Osteocyte (in vitro differentiated cells): Measurements from ENCODE around the gene SRPRA. TPM values are rescaled to one million over a fixed set of nuclear protein-coding genes. Genes with fewer than 3 reads are reported as not detected.

ENCODE experiments used
- DNase-seq: peaks from one replicate; pipeline ENCODE4 v3.0.0; 2021; ENCODE audit warnings: mixed read lengths; ENCODE audit not compliant: unreplicated experiment; ENCODE audit errors: extremely low spot score
- H3K27ac Mint-ChIP-seq: one replicate; pipeline ENCODE4 v1.8.0; 2021; ENCODE audit warnings: mild to moderate bottlenecking, mixed read lengths; ENCODE audit not compliant: unreplicated experiment
- H3K27me3 Mint-ChIP-seq: one replicate; pipeline ENCODE4 v1.8.0; 2021; ENCODE audit warnings: mixed read lengths; ENCODE audit not compliant: unreplicated experiment
- H3K36me3 Mint-ChIP-seq: one replicate; pipeline ENCODE4 v1.8.0; 2021; ENCODE audit warnings: mixed read lengths; ENCODE audit not compliant: unreplicated experiment
- H3K4me1 Mint-ChIP-seq: one replicate; pipeline ENCODE4 v1.8.0; 2021; ENCODE audit warnings: mixed read lengths; ENCODE audit not compliant: unreplicated experiment
- H3K4me3 Mint-ChIP-seq: one replicate; pipeline ENCODE4 v1.8.0; 2021; ENCODE audit warnings: mild to moderate bottlenecking, moderate library complexity, mixed read lengths; ENCODE audit not compliant: unreplicated experiment
- H3K9me3 Mint-ChIP-seq: one replicate; pipeline ENCODE4 v1.8.0; 2021; ENCODE audit warnings: mixed read lengths; ENCODE audit not compliant: unreplicated experiment
- long read RNA-seq: library from polyadenylated mRNA; unstranded; transcript quantifications from one replicate; pipeline ENCODE4 v2.0.0, GENCODE V29; 2021
- total RNA-seq: library from RNA; stranded (reverse); gene quantifications from 2 replicates; pipeline ENCODE4 v1.2.1, GENCODE V29; 2021
- TF ChIP-seq, protein P1 (sequence below): fragments of 200-600 bp; sonication (generic); IDR thresholded peaks from 2 replicates; pipeline ENCODE4 v1.5.0; 2021; ENCODE audit warnings: antibody characterized with exemption, mild to moderate bottlenecking, moderate library complexity

The SRPRA gene, protein sequence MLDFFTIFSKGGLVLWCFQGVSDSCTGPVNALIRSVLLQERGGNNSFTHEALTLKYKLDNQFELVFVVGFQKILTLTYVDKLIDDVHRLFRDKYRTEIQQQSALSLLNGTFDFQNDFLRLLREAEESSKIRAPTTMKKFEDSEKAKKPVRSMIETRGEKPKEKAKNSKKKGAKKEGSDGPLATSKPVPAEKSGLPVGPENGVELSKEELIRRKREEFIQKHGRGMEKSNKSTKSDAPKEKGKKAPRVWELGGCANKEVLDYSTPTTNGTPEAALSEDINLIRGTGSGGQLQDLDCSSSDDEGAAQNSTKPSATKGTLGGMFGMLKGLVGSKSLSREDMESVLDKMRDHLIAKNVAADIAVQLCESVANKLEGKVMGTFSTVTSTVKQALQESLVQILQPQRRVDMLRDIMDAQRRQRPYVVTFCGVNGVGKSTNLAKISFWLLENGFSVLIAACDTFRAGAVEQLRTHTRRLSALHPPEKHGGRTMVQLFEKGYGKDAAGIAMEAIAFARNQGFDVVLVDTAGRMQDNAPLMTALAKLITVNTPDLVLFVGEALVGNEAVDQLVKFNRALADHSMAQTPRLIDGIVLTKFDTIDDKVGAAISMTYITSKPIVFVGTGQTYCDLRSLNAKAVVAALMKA
- total RNA-seq = 106 and 107 TPM in 2 replicates
- long read RNA-seq, transcript SRPRA-201 (14 exons, 3,069 nt) = major isoform, 309 of 364 reads
- long read RNA-seq, partial matches to known transcripts = 25 of 364 reads
- long read RNA-seq, other reads (novel, unspliced or antisense) = 29 of 364 reads

DNA sequence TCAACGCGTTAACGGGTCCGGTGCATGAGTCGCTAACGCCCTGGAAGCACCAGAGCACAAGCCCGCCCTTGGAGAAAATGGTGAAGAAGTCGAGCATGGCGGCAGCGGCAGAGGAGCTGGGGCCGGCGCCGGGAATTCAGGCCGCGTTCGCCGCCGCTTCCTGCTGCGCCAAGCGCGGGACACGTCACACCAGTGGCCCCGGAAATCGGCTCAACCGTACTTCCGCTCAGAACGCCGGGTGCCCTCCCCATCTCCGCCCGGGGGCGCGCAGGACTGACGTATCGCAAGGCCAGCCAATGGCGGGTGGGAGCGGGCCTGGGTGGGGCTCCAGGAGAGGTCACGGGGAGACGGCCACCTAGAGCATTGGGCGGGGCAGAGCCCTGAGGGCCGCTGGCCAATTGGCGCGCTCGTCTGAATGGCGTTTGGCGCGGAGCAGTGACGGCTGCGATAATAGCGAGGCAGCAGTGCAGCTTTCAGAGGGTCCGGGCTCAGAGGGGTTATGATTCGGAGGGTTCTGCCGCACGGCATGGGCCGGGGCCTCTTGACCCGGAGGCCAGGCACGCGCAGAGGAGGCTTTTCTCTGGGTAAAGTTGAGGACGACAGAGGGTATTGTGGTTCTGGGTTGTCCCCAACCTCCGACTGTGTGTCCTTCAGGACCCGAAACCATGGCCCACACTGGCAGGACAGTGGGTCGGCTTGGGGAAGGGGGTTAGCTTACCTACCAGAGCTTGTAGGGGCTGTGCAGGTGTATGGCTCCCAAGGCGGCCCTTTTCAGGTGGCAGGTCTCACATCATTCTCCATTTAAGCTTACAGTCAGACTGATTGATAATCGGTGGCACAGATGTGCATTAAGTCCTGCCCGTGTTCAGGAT is at the start of gene SRPRA, which contains the start of gene FOXRED1:
Gene SRPRA, minus strand, starts transcription at position 188 of the 872 bp plus-strand sequence. Its CDS starts 91 bp downstream, at position 97.
Gene FOXRED1, plus strand, starts transcription at position 447 of the 872 bp plus-strand sequence. Its CDS starts 53 bp downstream, at position 500.
- H3K36me3 Mint-ChIP-seq = peaks cover 30% of the 10 kb centered on the region

DNA sequence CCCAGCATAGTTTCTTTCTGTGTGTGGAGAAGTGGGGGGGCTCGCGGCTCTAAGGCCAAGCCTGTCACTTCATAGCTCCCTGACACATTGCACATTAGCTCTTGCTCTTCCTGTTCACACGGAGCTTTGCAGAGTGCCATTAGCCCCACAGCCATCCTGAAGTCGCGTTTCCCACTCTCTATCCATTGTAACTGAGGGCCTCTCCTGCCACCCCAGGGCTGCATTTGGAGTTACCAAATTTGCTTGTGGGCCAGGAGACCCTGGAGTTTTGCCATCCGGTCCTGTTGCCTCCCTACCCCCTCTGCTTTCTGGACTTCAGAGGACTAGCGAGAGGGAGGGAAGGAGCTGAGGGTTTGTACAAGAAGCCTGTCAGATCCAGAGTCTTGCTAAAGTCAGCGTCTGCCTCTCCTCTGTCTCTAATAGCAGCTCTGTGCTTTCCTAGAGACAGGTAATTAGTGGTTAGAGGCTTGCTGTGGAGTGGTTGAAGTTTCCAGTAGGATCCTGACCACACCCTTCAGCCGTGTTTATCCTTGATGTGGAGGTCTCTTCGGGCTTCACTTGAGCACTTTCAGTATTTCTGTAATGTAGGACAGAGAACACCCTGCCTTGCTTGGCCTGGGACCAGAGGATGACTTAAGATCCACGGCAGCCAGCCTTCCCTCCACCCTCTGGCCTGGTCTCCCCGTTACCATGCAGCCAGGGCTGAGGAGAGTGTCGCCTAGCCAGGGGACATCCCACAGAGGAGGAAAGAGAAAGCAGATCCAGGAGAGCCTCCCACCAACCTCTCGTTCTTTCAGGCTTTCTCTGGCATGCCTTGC is 49.3 kb upstream of the SRPRA start:
- Mint-ChIP-seq H3K27ac (peak overlapping the region; percentile 85), H3K36me3 (peaks cover 16% of the 10 kb centered on the region), H3K4me1 (peaks cover 38% of the 10 kb centered on the region), H3K9me3 (no peaks in the 10 kb centered on the region), H3K4me3 (peak overlapping the region; percentile 42), H3K27me3 (no peaks in the 10 kb centered on the region)
- DNase-seq = no peak
- TF ChIP-seq, protein P1, sequence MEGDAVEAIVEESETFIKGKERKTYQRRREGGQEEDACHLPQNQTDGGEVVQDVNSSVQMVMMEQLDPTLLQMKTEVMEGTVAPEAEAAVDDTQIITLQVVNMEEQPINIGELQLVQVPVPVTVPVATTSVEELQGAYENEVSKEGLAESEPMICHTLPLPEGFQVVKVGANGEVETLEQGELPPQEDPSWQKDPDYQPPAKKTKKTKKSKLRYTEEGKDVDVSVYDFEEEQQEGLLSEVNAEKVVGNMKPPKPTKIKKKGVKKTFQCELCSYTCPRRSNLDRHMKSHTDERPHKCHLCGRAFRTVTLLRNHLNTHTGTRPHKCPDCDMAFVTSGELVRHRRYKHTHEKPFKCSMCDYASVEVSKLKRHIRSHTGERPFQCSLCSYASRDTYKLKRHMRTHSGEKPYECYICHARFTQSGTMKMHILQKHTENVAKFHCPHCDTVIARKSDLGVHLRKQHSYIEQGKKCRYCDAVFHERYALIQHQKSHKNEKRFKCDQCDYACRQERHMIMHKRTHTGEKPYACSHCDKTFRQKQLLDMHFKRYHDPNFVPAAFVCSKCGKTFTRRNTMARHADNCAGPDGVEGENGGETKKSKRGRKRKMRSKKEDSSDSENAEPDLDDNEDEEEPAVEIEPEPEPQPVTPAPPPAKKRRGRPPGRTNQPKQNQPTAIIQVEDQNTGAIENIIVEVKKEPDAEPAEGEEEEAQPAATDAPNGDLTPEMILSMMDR = no peak

More for the DNA sequence above, at the start of gene SRPRA, which contains the start of gene FOXRED1:
- TF ChIP-seq, protein P1 = no peak
- DNase-seq = peak; percentile 100
- Mint-ChIP-seq H3K4me3 (peak within 1 kb of the TSS; percentile 96), H3K27me3 (no peaks in the 10 kb centered on the region), H3K27ac (peak within 1 kb of the TSS; percentile 97), H3K9me3 (no peaks in the 10 kb centered on the region), H3K4me1 (peaks cover 22% of the 10 kb centered on the region)

DNA sequence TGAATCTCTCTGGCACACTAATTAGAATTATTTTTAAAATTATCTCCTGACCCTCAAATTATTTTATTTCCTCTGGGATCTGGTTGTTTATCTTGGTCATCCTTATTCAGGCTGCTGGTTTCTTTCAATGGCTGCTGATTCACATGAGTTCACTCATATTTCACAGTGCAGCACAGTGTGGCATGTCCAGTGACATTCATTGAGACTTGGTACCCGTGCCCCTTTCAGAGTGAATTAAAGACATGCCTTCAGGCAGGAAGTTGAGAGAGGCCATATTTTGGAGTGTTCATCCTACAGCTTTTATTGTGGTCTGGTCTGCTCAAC is 48.7 kb upstream of the SRPRA start:
- Mint-ChIP-seq H3K27ac (peak overlapping the region; percentile 85), H3K4me1 (peaks cover 40% of the 10 kb centered on the region), H3K9me3 (no peaks in the 10 kb centered on the region), H3K36me3 (peaks cover 16% of the 10 kb centered on the region), H3K27me3 (no peaks in the 10 kb centered on the region), H3K4me3 (no peak overlapping the region)
- DNase-seq = no peak
- TF ChIP-seq, protein P1 = no peak

DNA sequence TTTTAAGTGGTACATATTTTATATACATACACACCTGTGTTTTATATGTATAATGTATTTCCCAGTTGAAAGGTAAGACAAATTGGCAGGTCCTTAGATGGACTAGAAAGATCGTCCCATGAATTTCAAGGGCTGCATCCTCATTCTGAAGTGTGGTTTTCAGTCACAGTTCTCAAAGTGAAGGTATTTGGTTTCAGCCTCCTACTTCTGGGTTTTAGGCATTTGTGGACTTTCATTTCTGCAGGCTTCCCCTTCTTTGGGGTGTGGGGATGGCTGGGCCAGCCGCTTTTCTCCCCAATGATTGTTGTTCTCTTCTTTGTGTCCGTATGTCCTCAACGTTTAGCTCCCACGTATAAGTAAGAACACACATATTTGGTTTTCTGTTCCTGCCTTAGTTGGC is 45.1 kb upstream of the SRPRA start:
- Mint-ChIP-seq H3K9me3 (no peaks in the 10 kb centered on the region), H3K27me3 (no peaks in the 10 kb centered on the region), H3K4me3 (no peak overlapping the region), H3K36me3 (peaks cover 14% of the 10 kb centered on the region), H3K27ac (no peak overlapping the region), H3K4me1 (peaks cover 49% of the 10 kb centered on the region)
- no peak for DNase-seq
- TF ChIP-seq, protein P1 = no peak
